Testis (tissue), 2 donors: ENCODE data around the gene PNCK.

Experiments used
- POLR2A ChIP-seq: fragments of 450-650 bp; IDR thresholded peaks from one replicate; pipeline ENCODE4 v1.6.1; 2017; ENCODE audit warnings: antibody characterized with exemption, mild to moderate bottlenecking, moderate library complexity
- TF ChIP-seq, protein P1 (sequence below), 3 experiments: fragments of 450-650 bp in 2 of 3; fragments of 200-600 bp in 1 of 3; sonication (generic) in 1 of 3; IDR thresholded peaks; one replicate each; pipeline ENCODE4 v1.5.1; 2016 to 2019; ENCODE audit warnings: antibody characterized with exemption in 3 of 3, mild to moderate bottlenecking in 2 of 3, moderate library complexity in 1 of 3

DNA sequence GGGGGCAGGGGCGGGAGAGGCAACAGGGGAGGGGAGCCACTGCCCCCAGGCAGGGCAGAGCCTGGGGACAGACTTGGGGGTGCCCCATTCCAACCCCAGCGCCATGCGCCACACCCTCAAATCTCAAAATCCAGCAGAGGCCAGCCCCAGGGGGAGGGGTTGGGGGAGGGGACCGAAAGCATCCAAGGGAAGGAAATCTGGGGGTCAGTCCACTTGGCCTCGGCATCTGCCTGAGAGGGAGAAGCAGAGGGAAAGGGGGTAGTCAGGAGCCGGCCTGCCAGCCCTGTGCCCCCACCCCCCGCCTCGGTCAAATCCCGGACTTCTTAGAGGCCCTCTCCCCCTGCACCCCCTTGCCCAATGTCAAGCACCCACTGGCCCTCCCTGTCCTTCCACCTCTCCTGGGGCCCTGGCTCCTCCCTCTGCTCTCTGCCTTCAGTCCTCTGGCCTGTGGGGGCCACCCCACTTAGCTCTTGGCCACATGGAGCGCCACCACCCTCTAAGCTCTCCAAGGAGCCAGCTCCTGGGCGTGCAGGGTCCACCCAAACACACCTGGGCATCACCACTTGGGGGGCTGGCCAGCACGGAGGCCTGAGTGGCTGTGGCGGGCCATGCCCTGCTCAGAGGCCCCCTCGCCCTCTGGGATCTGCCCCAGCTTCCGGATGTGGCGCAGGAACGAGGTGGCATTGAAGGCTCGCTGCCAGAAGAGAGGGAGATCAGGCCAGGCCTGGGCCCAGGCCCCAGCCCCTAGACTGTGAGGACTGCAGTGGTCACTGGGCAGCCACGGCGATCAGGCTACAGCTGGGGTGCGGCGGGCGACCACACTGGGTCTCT lies 3.5 kb downstream of the PNCK start:
- TF ChIP-seq, protein P1, sequence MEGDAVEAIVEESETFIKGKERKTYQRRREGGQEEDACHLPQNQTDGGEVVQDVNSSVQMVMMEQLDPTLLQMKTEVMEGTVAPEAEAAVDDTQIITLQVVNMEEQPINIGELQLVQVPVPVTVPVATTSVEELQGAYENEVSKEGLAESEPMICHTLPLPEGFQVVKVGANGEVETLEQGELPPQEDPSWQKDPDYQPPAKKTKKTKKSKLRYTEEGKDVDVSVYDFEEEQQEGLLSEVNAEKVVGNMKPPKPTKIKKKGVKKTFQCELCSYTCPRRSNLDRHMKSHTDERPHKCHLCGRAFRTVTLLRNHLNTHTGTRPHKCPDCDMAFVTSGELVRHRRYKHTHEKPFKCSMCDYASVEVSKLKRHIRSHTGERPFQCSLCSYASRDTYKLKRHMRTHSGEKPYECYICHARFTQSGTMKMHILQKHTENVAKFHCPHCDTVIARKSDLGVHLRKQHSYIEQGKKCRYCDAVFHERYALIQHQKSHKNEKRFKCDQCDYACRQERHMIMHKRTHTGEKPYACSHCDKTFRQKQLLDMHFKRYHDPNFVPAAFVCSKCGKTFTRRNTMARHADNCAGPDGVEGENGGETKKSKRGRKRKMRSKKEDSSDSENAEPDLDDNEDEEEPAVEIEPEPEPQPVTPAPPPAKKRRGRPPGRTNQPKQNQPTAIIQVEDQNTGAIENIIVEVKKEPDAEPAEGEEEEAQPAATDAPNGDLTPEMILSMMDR (IDR thresholded peaks at IDR 0.05), result no peak
- TF ChIP-seq POLR2A, result no peak
